Measurements from ENCODE around the gene RNF130. TPM values are rescaled to one million over a fixed set of nuclear protein-coding genes. Genes with fewer than 3 reads are reported as not detected.

Gene RNF130
- total RNA-seq, 1 experiment from 2014 or later, result 58.5 TPM

GRCh38 chr5:180096616-180097015 lies 25.1 kb upstream of the RNF130 start (continued):
- TF ChIP-seq PREB (CRISPR knock-in tag; IDR thresholded peaks at IDR 0.05; ENCODE audit: borderline replicate concordance) (no peak), USF1 (CRISPR knock-in tag; IDR thresholded peaks at IDR 0.05) (no peak), RORB (CRISPR knock-in tag; IDR thresholded peaks at IDR 0.05) (no peak), E2F5 (CRISPR knock-in tag; IDR thresholded peaks at IDR 0.05) (no peak), ZNF219 (CRISPR knock-in tag; IDR thresholded peaks at IDR 0.05; ENCODE audit: borderline replicate concordance) (no peak), NFE2L1 (CRISPR knock-in tag; IDR thresholded peaks at IDR 0.05) (no peak), ZNF671 (CRISPR knock-in tag; IDR thresholded peaks at IDR 0.05) (no peak), ESRRA (CRISPR knock-in tag; IDR thresholded peaks at IDR 0.05; ENCODE audit: borderline replicate concordance) (no peak), ELF4 (CRISPR knock-in tag; IDR thresholded peaks at IDR 0.05; ENCODE audit: low read depth) (no peak), OVOL2 (CRISPR knock-in tag; IDR thresholded peaks at IDR 0.05; ENCODE audit: borderline replicate concordance) (no peak), ZNF232 (CRISPR knock-in tag; IDR thresholded peaks at IDR 0.05) (no peak), NR2C2 (CRISPR knock-in tag; IDR thresholded peaks at IDR 0.05) (no peak)

- CTCF ChIA-PET, result no interaction called here
Measured at GRCh38 chr5:180095545-180095944, 24.0 kb upstream of the RNF130 start.

More at GRCh38 chr5:180095545-180095944, 24.0 kb upstream of the RNF130 start:
- Mint-ChIP-seq H3K4me1 (peaks cover 6% of the 10 kb centered on the region), H3K4me3 (no peak overlapping the region), H3K27ac (no peak overlapping the region), H3K27me3 (ENCODE audit: low read depth) (no peaks in the 10 kb centered on the region; the same call in 1 of the 2 replicates), H3K9me3 (peaks cover 12% of the 10 kb centered on the region), H3K36me3 (no peaks in the 10 kb centered on the region)
- POLR2A ChIA-PET, result no interaction called here
- ATAC-seq (no peak), DNase-seq (ENCODE audit: low spot score) (no peak)
- TF ChIP-seq CBFB (CRISPR knock-in tag; IDR thresholded peaks at IDR 0.05; ENCODE audit: low read depth), result no peak
- TF ChIP-seq NFYB (CRISPR knock-in tag; conservative IDR thresholded peaks at IDR 0.05; ENCODE audit: low read depth), result no peak
- no peak for TF ChIP-seq SMAD4 (CRISPR knock-in tag; IDR thresholded peaks at IDR 0.05)
- TF ChIP-seq FOXP1 (CRISPR knock-in tag; IDR thresholded peaks at IDR 0.05; ENCODE audit: borderline replicate concordance), result no peak
- TF ChIP-seq ZNF232 (CRISPR knock-in tag; IDR thresholded peaks at IDR 0.05), result no peak
- TF ChIP-seq ARID4B (CRISPR knock-in tag; IDR thresholded peaks at IDR 0.05; ENCODE audit: borderline replicate concordance), result no peak
- TF ChIP-seq CREM (CRISPR knock-in tag; IDR thresholded peaks at IDR 0.05), result no peak
- no peak for TF ChIP-seq HMGA2 (CRISPR knock-in tag; IDR thresholded peaks at IDR 0.05)
- TF ChIP-seq ZNF532 (CRISPR knock-in tag; IDR thresholded peaks at IDR 0.05; ENCODE audit: borderline replicate concordance), result no peak
- no peak for TF ChIP-seq MYBL2 (CRISPR knock-in tag; IDR thresholded peaks at IDR 0.05)
- no peak for TF ChIP-seq ZNF219 (CRISPR knock-in tag; IDR thresholded peaks at IDR 0.05; ENCODE audit: borderline replicate concordance)
- no peak for TF ChIP-seq JUN (CRISPR knock-in tag; IDR thresholded peaks at IDR 0.05)
- no peak for TF ChIP-seq ZMAT4 (CRISPR knock-in tag; IDR thresholded peaks at IDR 0.05)
- TF ChIP-seq ZNF512 (CRISPR knock-in tag; IDR thresholded peaks at IDR 0.05; ENCODE audit: borderline replicate concordance), result no peak
